HepG2 (cell line): ENCODE measurements around the gene AHCY. TPM values are rescaled to one million over a fixed set of nuclear protein-coding genes. Genes with fewer than 3 reads are reported as not detected.
A peak's percentile ranks its signal among the peaks of the same experiment; 100 is the strongest.

Experiments used
- AGO2 ChIP-seq: fragments of 200-400 bp; formaldehyde crosslinking; optimal IDR thresholded peaks from 2 replicates; pipeline ENCODE3; 2017; ENCODE audit warnings: mild to moderate bottlenecking, low read depth, low read length, moderate library complexity
- ARID2 ChIP-seq: sonication (generic); formaldehyde crosslinking; IDR thresholded peaks from 2 replicates; pipeline ENCODE4 v1.8.1; 2022; ENCODE audit warnings: mild to moderate bottlenecking, missing genetic modification reagents, borderline replicate concordance
- ERF ChIP-seq: IDR thresholded peaks from 2 replicates; pipeline ENCODE4 v1.6.1; 2018; ENCODE audit warnings: missing biosample characterization, missing genetic modification reagents
- ETS1 ChIP-seq: sonication (generic); formaldehyde crosslinking; IDR thresholded peaks from 2 replicates; pipeline ENCODE4 v1.4.0; 2020; ENCODE audit warnings: missing genetic modification reagents
- GLMP ChIP-seq: sonication (generic); formaldehyde crosslinking; IDR thresholded peaks from 2 replicates; pipeline ENCODE4 v1.9.0; 2021; ENCODE audit warnings: missing genetic modification reagents, mild to moderate bottlenecking, borderline replicate concordance
- GPN1 ChIP-seq: sonication (generic); formaldehyde crosslinking; IDR thresholded peaks from 2 replicates; pipeline ENCODE4 v1.5.1; 2020; ENCODE audit warnings: missing genetic modification reagents, borderline replicate concordance
- HINFP ChIP-seq: sonication (generic); formaldehyde crosslinking; IDR thresholded peaks from 2 replicates; pipeline ENCODE4 v1.4.0; 2020; ENCODE audit warnings: low read depth, mild to moderate bottlenecking, missing genetic modification reagents
- MAF1 ChIP-seq: sonication (generic); formaldehyde crosslinking; IDR thresholded peaks from 2 replicates; pipeline ENCODE4 v1.5.0; 2020; ENCODE audit warnings: missing genetic modification reagents, borderline replicate concordance
- MED13 ChIP-seq: sonication (generic); formaldehyde crosslinking; IDR thresholded peaks from 2 replicates; pipeline ENCODE4 v1.5.0; 2020; ENCODE audit warnings: missing genetic modification reagents
- NFKB2 ChIP-seq: sonication (generic); formaldehyde crosslinking; IDR thresholded peaks from 2 replicates; pipeline ENCODE4 v1.4.0; 2020; ENCODE audit warnings: missing genetic modification reagents, borderline replicate concordance
- NPAS2 ChIP-seq: sonication (generic); formaldehyde crosslinking; IDR thresholded peaks from 2 replicates; pipeline ENCODE4 v1.8.0; 2022; ENCODE audit warnings: mild to moderate bottlenecking, missing genetic modification reagents, borderline replicate concordance
- POLR2G ChIP-seq: fragments of 200-400 bp; formaldehyde crosslinking; IDR thresholded peaks from 2 replicates; pipeline ENCODE4 v1.6.1; 2018; ENCODE audit warnings: mild to moderate bottlenecking, low read depth, low read length, moderate library complexity
- ZBTB33 ChIP-seq: sonication (generic); formaldehyde crosslinking; IDR thresholded peaks from 2 replicates; pipeline ENCODE4 v1.4.0; 2020; ENCODE audit warnings: missing genetic modification reagents
- ZBTB7A ChIP-seq: sonication (generic); formaldehyde crosslinking; IDR thresholded peaks from 2 replicates; pipeline ENCODE4 v1.8.0; 2022; ENCODE audit warnings: mild to moderate bottlenecking, missing genetic modification reagents
- ZNF264 ChIP-seq: sonication (generic); formaldehyde crosslinking; IDR thresholded peaks from 2 replicates; pipeline ENCODE4 v1.4.0; 2020; ENCODE audit warnings: missing genetic modification reagents
- ZNF512B ChIP-seq: sonication (generic); formaldehyde crosslinking; IDR thresholded peaks from 2 replicates; pipeline ENCODE4 v1.5.1; 2020; ENCODE audit warnings: missing genetic modification reagents, mild to moderate bottlenecking, borderline replicate concordance
- ZNF775 ChIP-seq: sonication (generic); formaldehyde crosslinking; IDR thresholded peaks from 2 replicates; pipeline ENCODE4 v1.4.0; 2020; ENCODE audit warnings: missing genetic modification reagents, mild to moderate bottlenecking, moderate library complexity, borderline replicate concordance
- ZNF850 ChIP-seq: sonication (generic); formaldehyde crosslinking; conservative IDR thresholded peaks from 2 replicates; pipeline ENCODE4 v1.9.0; 2021; ENCODE audit warnings: mild to moderate bottlenecking, missing genetic modification reagents
- polyA plus RNA-seq, 8 experiments: library from polyadenylated mRNA; depleted of rRNA in 3 of 8; stranded (reverse) in 7 of 8; unstranded in 1 of 8; fragments of >200 nt; fragmentation: Illumina TruSeq in 4 of 8; extraction: Trizol in 4 of 8; gene quantifications; 2 replicates each; pipeline versions ENCODE4 v1.2.1 to v1.2.3, GENCODE V29; 2011 to 2016; ENCODE audit warnings: low read depth in 4 of 8, missing spikeins in 1 of 8, mixed read lengths in 1 of 8; ENCODE audit not compliant: insufficient read depth in 1 of 8
- total RNA-seq, 5 experiments: library from RNA; depleted of rRNA; stranded (reverse); fragments of >200 nt; fragmentation: Illumina TruSeq; extraction: Trizol; gene quantifications; 2 replicates each; pipeline ENCODE4 v1.2.3, GENCODE V29; 2016; ENCODE audit warnings: low read depth in 1 of 5

Gene AHCY
- total and polyA plus RNA-seq, 2 of the 13 experiments (the other 11 are each of a cell fraction or from before 2014, with no cell fraction given): 407 to 419 TPM

GRCh38 chr20:34268851-34269636 lies 34.1 kb downstream of the AHCY start (continued):
- TF ChIP-seq ZBTB33 (CRISPR knock-in tag) (peak; percentile 58; the same call in 1 of the 2 replicates), NPAS2 (CRISPR knock-in tag) (no peak), ETS1 (CRISPR knock-in tag) (no peak), ZBTB7A (CRISPR knock-in tag) (no peak), ZNF850 (CRISPR knock-in tag) (no peak), ZNF775 (CRISPR knock-in tag) (no peak), AGO2 (peak; percentile 95), ARID2 (CRISPR knock-in tag) (no peak), GLMP (no peak), MAF1 (CRISPR knock-in tag) (no peak), HINFP (no peak), POLR2G (no peak), NFKB2 (peak; percentile 22; the same call in 1 of the 2 replicates), GPN1 (CRISPR knock-in tag) (no peak), ZNF512B (CRISPR knock-in tag) (no peak), MED13 (no peak), ZNF264 (CRISPR knock-in tag) (no peak), ERF (CRISPR knock-in tag) (no peak)
